Stomach (tissue), 4 donors: ENCODE results near the gene TEAD2.

Source experiments
- POLR2AphosphoS5 ChIP-seq, 3 donors: sonication (generic); formaldehyde crosslinking; IDR thresholded peaks; one replicate each; pipeline ENCODE4 v1.6.1; 2016; ENCODE audit warnings: antibody characterized with exemption in 3 of 3
- TF ChIP-seq, protein P1 (sequence below), 7 experiments: fragments of 450-650 bp in 4 of 7; fragments of 200-600 bp in 3 of 7; sonication (generic) in 3 of 7; IDR thresholded peaks; one replicate each; pipeline ENCODE4 v1.5.1; 2016 to 2019; ENCODE audit warnings: antibody characterized with exemption in 7 of 7, control low read depth in 2 of 7, mild to moderate bottlenecking in 1 of 7

DNA sequence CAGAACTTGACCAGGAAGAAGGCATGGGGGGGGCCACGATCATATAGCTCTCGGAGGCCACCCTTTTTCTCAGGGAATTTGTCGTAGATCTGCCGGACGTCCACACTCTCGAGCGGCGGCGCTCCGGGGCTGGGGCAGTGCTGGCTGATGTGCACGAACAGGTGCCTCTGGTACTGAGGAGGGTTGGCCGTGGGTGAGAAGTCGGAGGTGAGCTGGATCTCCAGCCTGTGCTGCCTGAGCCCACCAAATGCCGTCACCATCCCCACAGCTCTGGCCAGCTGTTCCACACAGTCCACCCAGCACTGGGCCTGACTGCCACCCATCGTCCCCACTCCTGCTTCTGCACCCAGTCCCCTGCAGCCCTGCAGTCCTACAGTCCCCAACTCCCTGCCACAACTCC lies 15.0 kb downstream of the TEAD2 start:
- TF ChIP-seq, protein P1, sequence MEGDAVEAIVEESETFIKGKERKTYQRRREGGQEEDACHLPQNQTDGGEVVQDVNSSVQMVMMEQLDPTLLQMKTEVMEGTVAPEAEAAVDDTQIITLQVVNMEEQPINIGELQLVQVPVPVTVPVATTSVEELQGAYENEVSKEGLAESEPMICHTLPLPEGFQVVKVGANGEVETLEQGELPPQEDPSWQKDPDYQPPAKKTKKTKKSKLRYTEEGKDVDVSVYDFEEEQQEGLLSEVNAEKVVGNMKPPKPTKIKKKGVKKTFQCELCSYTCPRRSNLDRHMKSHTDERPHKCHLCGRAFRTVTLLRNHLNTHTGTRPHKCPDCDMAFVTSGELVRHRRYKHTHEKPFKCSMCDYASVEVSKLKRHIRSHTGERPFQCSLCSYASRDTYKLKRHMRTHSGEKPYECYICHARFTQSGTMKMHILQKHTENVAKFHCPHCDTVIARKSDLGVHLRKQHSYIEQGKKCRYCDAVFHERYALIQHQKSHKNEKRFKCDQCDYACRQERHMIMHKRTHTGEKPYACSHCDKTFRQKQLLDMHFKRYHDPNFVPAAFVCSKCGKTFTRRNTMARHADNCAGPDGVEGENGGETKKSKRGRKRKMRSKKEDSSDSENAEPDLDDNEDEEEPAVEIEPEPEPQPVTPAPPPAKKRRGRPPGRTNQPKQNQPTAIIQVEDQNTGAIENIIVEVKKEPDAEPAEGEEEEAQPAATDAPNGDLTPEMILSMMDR (IDR thresholded peaks at IDR 0.05), result no peak
- TF ChIP-seq POLR2AphosphoS5 (IDR thresholded peaks at IDR 0.05), result no peak
